LoVo (cell line): ENCODE measurements around the gene RAB11FIP4.
"Not testable (repeated sequence)": the region's sequence is repeated elsewhere in the genome, so short reads cannot be mapped to it uniquely, and the experiment has no call there.

ENCODE experiments used
- DNase-seq: peaks from one replicate; pipeline ENCODE4 v3.0.0-alpha.2; 2016; ENCODE audit warnings: low spot score

RAB11FIP4 gene

GRCh38 chr17:31391496-31391949 lies at the start of gene RAB11FIP4:
Gene RAB11FIP4 (plus strand): TSS chr17:31391675. CDS start chr17:31391853, 178 bp downstream.
- DNase-seq: no peak

- DNase-seq: not testable (repeated sequence)
These were observed 46.2 kb upstream of the RAB11FIP4 start for GRCh38 chr17:31345191-31345747.

- no peak for DNase-seq
These were observed 42.0 kb upstream of the RAB11FIP4 start for GRCh38 chr17:31349454-31349853.

GRCh38 chr17:31355935-31356334 lies 35.5 kb upstream of the RAB11FIP4 start:
- DNase-seq: no peak

- no peak for DNase-seq
These were observed 34.4 kb upstream of the RAB11FIP4 start for GRCh38 chr17:31357091-31357490.

- DNase-seq: no peak
These were observed 33.6 kb upstream of the RAB11FIP4 start for GRCh38 chr17:31357839-31358394.

- DNase-seq: no peak
These were observed 27.5 kb upstream of the RAB11FIP4 start for GRCh38 chr17:31364012-31364411.

GRCh38 chr17:31366088-31366487 lies 25.4 kb upstream of the RAB11FIP4 start:
- DNase-seq: no peak

GRCh38 chr17:31369266-31369665 lies 22.2 kb upstream of the RAB11FIP4 start:
- DNase-seq: no peak

- no peak for DNase-seq
These were observed 19.9 kb upstream of the RAB11FIP4 start for GRCh38 chr17:31371511-31372097.

- peak; percentile 4 for DNase-seq
These were observed 18.1 kb upstream of the RAB11FIP4 start for GRCh38 chr17:31373150-31374093.

GRCh38 chr17:31374094-31374447 lies 17.4 kb upstream of the RAB11FIP4 start:
- DNase-seq: no peak

- DNase-seq: no peak
These were observed 17.0 kb upstream of the RAB11FIP4 start for GRCh38 chr17:31374503-31374902.

- no peak for DNase-seq
These were observed 12.8 kb upstream of the RAB11FIP4 start for GRCh38 chr17:31378638-31379037.

GRCh38 chr17:31379597-31380205 lies 11.8 kb upstream of the RAB11FIP4 start:
- DNase-seq: no peak

GRCh38 chr17:31381165-31381668 lies 10.3 kb upstream of the RAB11FIP4 start:
- no peak for DNase-seq

GRCh38 chr17:31382668-31383275 lies 8.7 kb upstream of the RAB11FIP4 start:
- not testable (repeated sequence) for DNase-seq

GRCh38 chr17:31383488-31383887 lies 8.0 kb upstream of the RAB11FIP4 start:
- not testable (repeated sequence) for DNase-seq

- no peak for DNase-seq
These were observed 5.8 kb upstream of the RAB11FIP4 start for GRCh38 chr17:31385428-31386285.

- no peak for DNase-seq
These were observed 4.9 kb upstream of the RAB11FIP4 start for GRCh38 chr17:31386542-31387075.
